H1 (cell line): ENCODE measurements around the gene ELMO1. TPM values are rescaled to one million over a fixed set of nuclear protein-coding genes. Genes with fewer than 3 reads are reported as not detected.

Source experiments
- CTCF ChIA-PET: fragments of 300-600 bp; sonication (Branson Sonifier 250); formaldehyde crosslinking; loops from one replicate; lab custom pipeline; 2021; ENCODE audit not compliant: partially characterized antibody; lab: Charles Lee
- POLR2A ChIA-PET: fragments of 300-600 bp; sonication (Branson Sonifier 250); formaldehyde crosslinking; loops from one replicate; lab custom pipeline; 2021; ENCODE audit warnings: inconsistent platforms; ENCODE audit not compliant: partially characterized antibody; lab: Charles Lee
- DNase-seq, 2 experiments: peaks; one replicate each; pipeline versions ENCODE4 v3.0.0 to v3.0.0-alpha.2; 2010 to 2022; ENCODE audit warnings: low spot score in 2 of 2, low read depth in 1 of 2, mixed read lengths in 1 of 2
- FAIRE-seq: peaks from 2 replicates; lab custom pipeline; 2011; peaks lifted over from hg19 to GRCh38; lab: Jason Lieb, UNC
- H2AFZ ChIP-seq: 2 replicates; pipeline ENCODE4 v1.8.1; 2012; ENCODE audit warnings: low read length, inconsistent platforms
- H2AK5ac ChIP-seq: 2 replicates; pipeline ENCODE4 v1.6.1; 2013; ENCODE audit warnings: low read depth, low read length
- H2BK120ac ChIP-seq: replicated peaks from 2 replicates; pipeline ENCODE3; 2013; ENCODE audit warnings: low read depth, low read length, inconsistent platforms
- H2BK12ac ChIP-seq: 2 replicates; pipeline ENCODE4 v1.6.1; 2013; ENCODE audit warnings: low read depth, low read length
- H2BK15ac ChIP-seq: 2 replicates; pipeline ENCODE4 v1.6.1; 2013; ENCODE audit warnings: low read length
- H2BK20ac ChIP-seq: 2 replicates; pipeline ENCODE4 v1.6.1; 2013; ENCODE audit warnings: low read length
- H2BK5ac ChIP-seq: 2 replicates; pipeline ENCODE4 v1.6.1; 2013; ENCODE audit warnings: low read depth, low read length
- H3K14ac ChIP-seq: 2 replicates; pipeline ENCODE4 v1.6.1; 2013; ENCODE audit warnings: inconsistent platforms; ENCODE audit not compliant: insufficient read length
- H3K18ac ChIP-seq: 2 replicates; pipeline ENCODE4 v1.6.1; 2013; ENCODE audit warnings: low read length; ENCODE audit errors: extremely low read depth
- H3K23ac ChIP-seq: 2 replicates; pipeline ENCODE4 v1.6.1; 2013; ENCODE audit warnings: inconsistent platforms; ENCODE audit not compliant: insufficient read length
- H3K23me2 ChIP-seq: 2 replicates; pipeline ENCODE4 v1.6.1; 2013; ENCODE audit warnings: low read depth, low read length
- H3K27ac ChIP-seq: 2 replicates; pipeline ENCODE4 v1.6.1; 2011; ENCODE audit warnings: low read depth, low read length, inconsistent platforms
- H3K27me3 ChIP-seq, 4 experiments: replicated peaks in 1 of 4; 1 replicate in 1 of 4; 2 replicates in 3 of 4; pipeline versions ENCODE4 v1.6.1 to v1.8.1; 2011 to 2013; ENCODE audit warnings: low read length in 3 of 4, mild to moderate bottlenecking in 3 of 4, inconsistent platforms in 2 of 4, mixed read lengths in 2 of 4, moderate library complexity in 1 of 4; ENCODE audit not compliant: control insufficient read depth in 3 of 4, insufficient read depth in 3 of 4; ENCODE audit errors: extremely low read depth in 1 of 4
- H3K36me3 ChIP-seq, 4 experiments: 2 replicates each; pipeline versions ENCODE4 v1.6.1 to v1.8.1; 2011 to 2013; ENCODE audit warnings: mild to moderate bottlenecking in 4 of 4, low read length in 3 of 4, moderate library complexity in 2 of 4, control low read depth in 1 of 4, inconsistent platforms in 1 of 4; ENCODE audit not compliant: insufficient read depth in 4 of 4, control insufficient read depth in 2 of 4
- H3K4ac ChIP-seq: replicated peaks from 2 replicates; pipeline ENCODE3; 2013; ENCODE audit warnings: low read length, low read depth, mixed read lengths, inconsistent platforms; ENCODE audit not compliant: insufficient read length
- H3K4me1 ChIP-seq, 4 experiments: replicated peaks in 1 of 4; 1 replicate in 1 of 4; 2 replicates in 3 of 4; pipeline versions ENCODE4 v1.6.1 to v1.8.1; 2011 to 2013; ENCODE audit warnings: low read length in 3 of 4, inconsistent platforms in 2 of 4, mixed read lengths in 1 of 4; ENCODE audit not compliant: insufficient read depth in 4 of 4, control insufficient read depth in 3 of 4
- H3K4me2 ChIP-seq, 2 experiments: 2 replicates each; pipeline versions ENCODE4 v1.6.1 to v1.8.1; 2011 to 2013; ENCODE audit warnings: low read depth in 2 of 2, low read length in 2 of 2, control low read depth in 1 of 2, inconsistent platforms in 1 of 2, mild to moderate bottlenecking in 1 of 2; ENCODE audit not compliant: insufficient read depth in 1 of 2
- H3K4me3 ChIP-seq, 4 experiments: fragments of 200-600, 300-600 bp in 1 of 4; sonication (generic), shearing (Covaris generic), sonication (Bioruptor Twin) in 1 of 4; 2 replicates each; pipeline versions ENCODE4 v1.5.1 to v1.8.1; 2011 to 2016; ENCODE audit warnings: low read length in 4 of 4, low read depth in 3 of 4, control low read depth in 2 of 4, inconsistent platforms in 2 of 4, mild to moderate bottlenecking in 2 of 4, mixed read lengths in 1 of 4, moderate library complexity in 1 of 4; ENCODE audit not compliant: insufficient read depth in 2 of 4; ENCODE audit errors: extremely low read depth in 1 of 4
- H3K56ac ChIP-seq: replicated peaks from 2 replicates; pipeline ENCODE3; 2013; ENCODE audit warnings: low read depth, mild to moderate bottlenecking, mixed read lengths, low read length, inconsistent platforms; ENCODE audit not compliant: insufficient read length
- H3K79me1 ChIP-seq: 2 replicates; pipeline ENCODE4 v1.6.1; 2013; ENCODE audit warnings: low read depth, low read length, control low read depth
- H3K79me2 ChIP-seq, 2 experiments: 2 replicates each; pipeline versions ENCODE4 v1.6.1 to v1.8.1; 2012 to 2013; ENCODE audit warnings: low read length in 2 of 2, mild to moderate bottlenecking in 2 of 2, inconsistent platforms in 1 of 2; ENCODE audit not compliant: insufficient read depth in 2 of 2, control insufficient read depth in 1 of 2
- H3K9ac ChIP-seq, 4 experiments: replicated peaks in 1 of 4; 1 replicate in 1 of 4; 2 replicates in 3 of 4; pipeline versions ENCODE4 v1.6.1 to v1.8.1; 2011 to 2013; ENCODE audit warnings: low read depth in 3 of 4, low read length in 3 of 4, control low read depth in 2 of 4, mild to moderate bottlenecking in 2 of 4, moderate library complexity in 2 of 4, inconsistent platforms in 1 of 4; ENCODE audit errors: extremely low read depth in 1 of 4
- H3K9me3 ChIP-seq, 2 experiments: 2 replicates each; pipeline versions ENCODE4 v1.6.1 to v1.8.1; 2012 to 2013; ENCODE audit warnings: mild to moderate bottlenecking in 2 of 2, moderate library complexity in 2 of 2, control low read depth in 1 of 2, inconsistent platforms in 1 of 2, low read depth in 1 of 2, low read length in 1 of 2, mixed read lengths in 1 of 2; ENCODE audit not compliant: insufficient read depth in 2 of 2
- H4K20me1 ChIP-seq, 2 experiments: replicated peaks in 1 of 2; 2 replicates each; pipeline versions ENCODE3 to v1.8.1; 2011 to 2013; ENCODE audit warnings: inconsistent platforms in 2 of 2, low read length in 2 of 2, mild to moderate bottlenecking in 1 of 2; ENCODE audit not compliant: insufficient read depth in 2 of 2, control insufficient read depth in 1 of 2
- H4K5ac ChIP-seq: 2 replicates; pipeline ENCODE4 v1.6.1; 2013; ENCODE audit warnings: low read length, low read depth, mixed read lengths, inconsistent platforms; ENCODE audit not compliant: insufficient read length
- H4K8ac ChIP-seq: 2 replicates; pipeline ENCODE4 v1.8.0; 2013; ENCODE audit warnings: mild to moderate bottlenecking, moderate library complexity, low read length, inconsistent platforms; ENCODE audit not compliant: insufficient read depth; ENCODE audit errors: extremely low read depth
- H4K91ac ChIP-seq: replicated peaks from 2 replicates; pipeline ENCODE3; 2013; ENCODE audit warnings: low read length, mixed read lengths, inconsistent platforms; ENCODE audit not compliant: insufficient read length
- CTBP2 ChIP-seq: IDR thresholded peaks from 2 replicates; pipeline ENCODE4 v1.7.0; 2011; ENCODE audit warnings: borderline replicate concordance, mild to moderate bottlenecking, moderate library complexity, mixed read lengths, low read length; ENCODE audit not compliant: insufficient read depth, insufficient read length
- WGBS, 2 experiments: shearing (Covaris generic) in 1 of 2; methylation state at CpG; one replicate each; pipeline versions ENCODE4 v1.1.6 to v1.1.7; 2013 to 2015; ENCODE audit warnings: low lambda C conversion rate in 2 of 2, mixed read lengths in 2 of 2, inconsistent platforms in 1 of 2, low coverage in 1 of 2, missing lambda C conversion rate in 1 of 2; ENCODE audit not compliant: insufficient replicate concordance in 2 of 2, insufficient coverage in 1 of 2, insufficient read length in 1 of 2; ENCODE audit errors: extremely low coverage in 1 of 2, missing lambda C conversion rate in 1 of 2; 5-methylcytosine and 5-hydroxymethylcytosine counted together
- polyA plus RNA-seq, 7 experiments: library from polyadenylated mRNA; depleted of rRNA in 3 of 7; stranded (reverse) in 5 of 7; unstranded in 2 of 7; fragments of >200 nt in 5 of 7; fragments of 200-250 nt in 2 of 7; gene quantifications; 1 replicate in 5 of 7; 2 replicates in 1 of 7; 4 replicates in 1 of 7; pipeline versions ENCODE4 v1.2.1 to v1.2.3, GENCODE V29; 2011 to 2013; ENCODE audit warnings: missing spikeins in 2 of 7, mixed read lengths in 2 of 7
- total RNA-seq: library from RNA; stranded (reverse); fragmentation: NEBNext Ultra II Directional; extraction: Animal tissue kit (Norgen Biotek cat#: 25700); gene quantifications from 2 replicates; pipeline ENCODE4 v1.2.1, GENCODE V29; 2021

ELMO1 gene
- total and polyA plus RNA-seq, 2 of the 8 experiments (the other 6 are each of a cell fraction or from before 2014, with no cell fraction given): 18.4 to 21.0 TPM

DNA sequence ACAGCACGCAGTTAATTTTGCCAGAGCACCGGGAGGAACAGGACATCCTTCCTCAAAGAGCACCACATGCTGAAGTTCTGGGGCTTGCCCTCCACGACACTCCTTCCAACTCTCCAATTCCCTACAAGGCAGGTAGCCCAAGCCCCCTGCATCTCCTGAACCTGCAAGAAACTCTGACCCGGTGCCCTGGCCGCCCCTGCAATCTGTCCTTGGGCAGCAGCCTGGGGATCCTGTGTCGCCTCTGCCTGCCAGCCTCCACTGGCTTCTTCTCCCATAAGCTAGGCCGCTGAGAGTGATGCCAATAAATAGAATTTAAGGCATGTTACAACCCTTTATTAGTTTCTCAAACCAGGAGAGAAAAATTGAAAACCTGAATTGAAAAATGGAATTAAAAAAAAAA is 182.8 kb downstream of the ELMO1 start:
- Histone ChIP-seq H2BK5ac (no peak overlapping the region), H3K9ac (no peak overlapping the region), H3K27me3 (no peaks in the 10 kb centered on the region), H2AK5ac (no peak overlapping the region), H2AFZ (no peak overlapping the region), H3K79me2 (no peaks in the 10 kb centered on the region), H2BK15ac (no peak overlapping the region), H3K23me2 (no peaks in the 10 kb centered on the region; the same call in 1 of the 2 replicates), H2BK120ac (no peak overlapping the region), H3K4me2 (no peak overlapping the region), H4K91ac (no peak overlapping the region), H3K4ac (no peak overlapping the region), H3K4me3 (no peak overlapping the region), H4K5ac (no peak overlapping the region), H3K14ac (no peak overlapping the region), H3K9me3 (no peaks in the 10 kb centered on the region), H3K27ac (no peak overlapping the region), H3K36me3 (no peaks in the 10 kb centered on the region), H3K18ac (no peak overlapping the region), H2BK20ac (no peak overlapping the region), H4K8ac (peak overlapping the region; percentile 63; the same call in 1 of the 2 replicates), H3K56ac (no peak overlapping the region), H3K79me1 (no peaks in the 10 kb centered on the region), H2BK12ac (no peak overlapping the region), H3K4me1 (no peaks in the 10 kb centered on the region), H4K20me1 (no peaks in the 10 kb centered on the region), H3K23ac (no peak overlapping the region)
- CTCF ChIA-PET: interaction anchor here (0.9 to 2.1 kb wide), 6 partner anchors 10 to 229 kb away, joined by 3 to 7 read pairs (median 4); no protein-coding TSS in a partner anchor
- POLR2A ChIA-PET: interaction anchor here (1.4 kb wide), 1 partner anchor 18 kb away, joined by 3 read pairs; no protein-coding TSS in a partner anchor
- 84% methylated on average over 7 of the region's 7 CpGs; no CpG with 5 or more reads in 1 of the 2 experiments for WGBS, 2 experiments
- no peak for TF ChIP-seq CTBP2
- DNase-seq (no peak), FAIRE-seq (no peak)
